Activated CD8-positive, alpha-beta memory T cell treated with anti-CD3 and anti-CD28 coated beads for 4 hours (primary cell): ENCODE measurements around the gene ADAMTSL3.

Source experiments
- DNase-seq, 2 donors: peaks; one replicate each; pipeline ENCODE4 v3.0.0-alpha.2; 2020; ENCODE audit warnings: low read depth in 2 of 2

Gene ADAMTSL3

GRCh38 chr15:83970295-83970890 is 316.5 kb downstream of the ADAMTSL3 start:
- DNase-seq: no peak

- no peak for DNase-seq
Observed at GRCh38 chr15:83971992-83972391, 318.1 kb downstream of the ADAMTSL3 start.

- no peak for DNase-seq
Observed at GRCh38 chr15:83973816-83974215, 319.9 kb downstream of the ADAMTSL3 start.

- DNase-seq: no peak
Observed at GRCh38 chr15:83977992-83978391, 324.1 kb downstream of the ADAMTSL3 start.

GRCh38 chr15:83978588-83978987 is 324.7 kb downstream of the ADAMTSL3 start:
- DNase-seq: no peak

- no peak for DNase-seq
Observed at GRCh38 chr15:83980637-83981036, 326.7 kb downstream of the ADAMTSL3 start.

GRCh38 chr15:83982748-83983147 is 328.8 kb downstream of the ADAMTSL3 start:
- DNase-seq: no peak

- DNase-seq: no peak
Observed at GRCh38 chr15:83983634-83984458, 329.9 kb downstream of the ADAMTSL3 start.

GRCh38 chr15:83984601-83985000 is 330.7 kb downstream of the ADAMTSL3 start:
- no peak for DNase-seq

- DNase-seq: no peak
Observed at GRCh38 chr15:83991163-83991562, 337.2 kb downstream of the ADAMTSL3 start.

- no peak for DNase-seq
Observed at GRCh38 chr15:83992324-83993031, 338.6 kb downstream of the ADAMTSL3 start.

- DNase-seq: no peak
Observed at GRCh38 chr15:83993591-83993990, 339.7 kb downstream of the ADAMTSL3 start.

GRCh38 chr15:83998486-83998885 is 344.6 kb downstream of the ADAMTSL3 start:
- no peak for DNase-seq

GRCh38 chr15:83999396-84000135 is 345.6 kb downstream of the ADAMTSL3 start:
- no peak for DNase-seq

- DNase-seq: no peak
Observed at GRCh38 chr15:84001037-84001436, 347.1 kb downstream of the ADAMTSL3 start.

- DNase-seq: no peak
Observed at GRCh38 chr15:84001655-84002054, 347.7 kb downstream of the ADAMTSL3 start.

- DNase-seq: no peak
Observed at GRCh38 chr15:84003791-84004503, 350.0 kb downstream of the ADAMTSL3 start.

GRCh38 chr15:84006421-84006820 is 352.5 kb downstream of the ADAMTSL3 start:
- no peak for DNase-seq

- no peak for DNase-seq
Observed at GRCh38 chr15:84009616-84010015, 355.7 kb downstream of the ADAMTSL3 start.

GRCh38 chr15:84010246-84010645 is 356.3 kb downstream of the ADAMTSL3 start:
- DNase-seq: no peak

GRCh38 chr15:84016371-84016770 is 362.4 kb downstream of the ADAMTSL3 start:
- no peak for DNase-seq
